Karpas-422 (cell line): ENCODE results near the gene P2RY14. TPM values are rescaled to one million over a fixed set of nuclear protein-coding genes. Genes with fewer than 3 reads are reported as not detected.

Source experiments
- DNase-seq: peaks from one replicate; pipeline ENCODE4 v3.0.0-alpha.2; 2015
- H2AFZ ChIP-seq: fragments of 200-600 bp; sonication (generic); 2 replicates; pipeline ENCODE4 v1.6.1; 2014; ENCODE audit warnings: antibody characterized with exemption, low read length, mixed read lengths
- H3K27ac ChIP-seq: fragments of 200-600 bp; sonication (generic); 2 replicates; pipeline ENCODE4 v1.5.1; 2014; ENCODE audit warnings: mild to moderate bottlenecking, low read length, moderate library complexity
- H3K27me3 ChIP-seq: fragments of 200-600 bp; sonication (generic); 2 replicates; pipeline ENCODE4 v1.6.1; 2014; ENCODE audit warnings: low read length, mixed read lengths
- H3K36me3 ChIP-seq: fragments of 200-600 bp; sonication (generic); 2 replicates; pipeline ENCODE4 v1.6.1; 2014; ENCODE audit warnings: low read length, mixed read lengths; ENCODE audit not compliant: insufficient read depth
- H3K4me1 ChIP-seq: fragments of 200-600 bp; sonication (generic); 2 replicates; pipeline ENCODE4 v1.6.1; 2014; ENCODE audit warnings: mild to moderate bottlenecking, low read length, mixed read lengths
- H3K4me2 ChIP-seq: fragments of 200-600 bp; sonication (generic); 2 replicates; pipeline ENCODE4 v1.6.1; 2014; ENCODE audit warnings: low read length, low read depth, mild to moderate bottlenecking; ENCODE audit not compliant: poor library complexity, severe bottlenecking
- H3K4me3 ChIP-seq: fragments of 200-600 bp; sonication (generic); 2 replicates; pipeline ENCODE4 v1.5.1; 2014; ENCODE audit warnings: mild to moderate bottlenecking, antibody characterized with exemption, low read length, mixed read lengths
- H3K79me2 ChIP-seq: fragments of 200-600 bp; sonication (generic); 2 replicates; pipeline ENCODE4 v1.6.1; 2014; ENCODE audit warnings: mild to moderate bottlenecking, low read length, mixed read lengths
- H3K9ac ChIP-seq: fragments of 200-600 bp; sonication (generic); 2 replicates; pipeline ENCODE4 v1.6.0; 2014; ENCODE audit warnings: low read length
- H3K9me2 ChIP-seq: fragments of 200-600 bp; sonication (generic), shearing (Covaris generic); replicated peaks from 2 replicates; pipeline ENCODE4 v1.6.0; 2014; ENCODE audit warnings: mild to moderate bottlenecking, low read length, moderate library complexity; ENCODE audit not compliant: insufficient read depth
- H3K9me3 ChIP-seq: fragments of 300-700, 200-600 bp; sonication (generic); 2 replicates; pipeline ENCODE4 v1.6.1; 2014; ENCODE audit warnings: low read length, mixed read lengths
- H4K20me1 ChIP-seq: fragments of 200-600 bp; sonication (generic); 2 replicates; pipeline ENCODE4 v1.6.1; 2014; ENCODE audit warnings: mild to moderate bottlenecking, antibody characterized with exemption, low read length, low read depth; ENCODE audit not compliant: insufficient read depth
- total RNA-seq: library from RNA; depleted of rRNA; stranded (reverse); fragments of >200 nt; shearing (Covaris generic); gene quantifications from 2 replicates; pipeline ENCODE4 v1.2.3, GENCODE V29; 2014; ENCODE audit warnings: low replicate concordance

The P2RY14 gene
- total RNA-seq, 1 experiment from 2014 or later, result not detected

- H3K27ac ChIP-seq, result no peak within 1 kb of the TSS
- H3K36me3 ChIP-seq, result no peaks in the 10 kb centered on the region
- H3K4me2 ChIP-seq, result no peak within 1 kb of the TSS
- H3K4me1 ChIP-seq, result no peaks in the 10 kb centered on the region
- no peaks in the 10 kb centered on the region for H3K79me2 ChIP-seq
- no peak within 1 kb of the TSS for H3K4me3 ChIP-seq
- H2AFZ ChIP-seq, result no peak within 1 kb of the TSS
- H3K9me2 ChIP-seq, result no peaks in the 10 kb centered on the region
- no peaks in the 10 kb centered on the region for H3K27me3 ChIP-seq
- no peak for DNase-seq
- H4K20me1 ChIP-seq, result no peaks in the 10 kb centered on the region
- H3K9ac ChIP-seq, result no peak within 1 kb of the TSS
- no peaks in the 10 kb centered on the region for H3K9me3 ChIP-seq
These were observed 38.1 kb upstream of the P2RY14 start, which contains the start of gene GPR87 for GRCh38 chr3:151316267-151316991. TSS of gene GPR87 (minus strand) at chr3:151316820. CDS start at chr3:151300100, 16,720 bp downstream.

GRCh38 chr3:151315846-151316245, 37.5 kb upstream of the P2RY14 start:
- Histone ChIP-seq H3K9me2 (no peaks in the 10 kb centered on the region), H3K9me3 (no peaks in the 10 kb centered on the region), H3K27me3 (no peaks in the 10 kb centered on the region), H3K27ac (no peak overlapping the region), H4K20me1 (no peaks in the 10 kb centered on the region), H2AFZ (no peak overlapping the region), H3K4me1 (no peaks in the 10 kb centered on the region), H3K9ac (no peak overlapping the region), H3K79me2 (no peaks in the 10 kb centered on the region), H3K4me3 (no peak overlapping the region), H3K36me3 (no peaks in the 10 kb centered on the region), H3K4me2 (no peak overlapping the region)
- no peak for DNase-seq

- Histone ChIP-seq H3K36me3 (no peaks in the 10 kb centered on the region), H4K20me1 (no peaks in the 10 kb centered on the region), H3K9ac (no peak overlapping the region), H3K4me1 (no peaks in the 10 kb centered on the region), H2AFZ (no peak overlapping the region), H3K79me2 (no peaks in the 10 kb centered on the region), H3K9me2 (no peaks in the 10 kb centered on the region), H3K4me2 (no peak overlapping the region), H3K9me3 (no peaks in the 10 kb centered on the region), H3K4me3 (no peak overlapping the region), H3K27me3 (no peaks in the 10 kb centered on the region), H3K27ac (no peak overlapping the region)
- DNase-seq, result no peak
These were observed 36.8 kb upstream of the P2RY14 start for GRCh38 chr3:151315136-151315535.

- no peaks in the 10 kb centered on the region for H3K4me1 ChIP-seq
- no peak for DNase-seq
- no peaks in the 10 kb centered on the region for H3K9me3 ChIP-seq
- H3K9me2 ChIP-seq, result no peaks in the 10 kb centered on the region
- no peaks in the 10 kb centered on the region for H3K27me3 ChIP-seq
- no peaks in the 10 kb centered on the region for H3K36me3 ChIP-seq
- no peak overlapping the region for H2AFZ ChIP-seq
- no peak overlapping the region for H3K4me3 ChIP-seq
- H3K4me2 ChIP-seq, result no peak overlapping the region
- H3K79me2 ChIP-seq, result no peaks in the 10 kb centered on the region
- no peak overlapping the region for H3K9ac ChIP-seq
- H3K27ac ChIP-seq, result no peak overlapping the region
- no peaks in the 10 kb centered on the region for H4K20me1 ChIP-seq
These were observed 36.3 kb upstream of the P2RY14 start for GRCh38 chr3:151314593-151314992.

- Histone ChIP-seq H3K4me3 (no peak overlapping the region), H3K9me2 (no peaks in the 10 kb centered on the region), H3K27ac (no peak overlapping the region), H3K79me2 (no peaks in the 10 kb centered on the region), H3K4me2 (no peak overlapping the region), H3K36me3 (no peaks in the 10 kb centered on the region), H4K20me1 (no peaks in the 10 kb centered on the region), H3K9me3 (no peaks in the 10 kb centered on the region), H3K9ac (no peak overlapping the region), H3K4me1 (no peaks in the 10 kb centered on the region), H2AFZ (no peak overlapping the region), H3K27me3 (no peaks in the 10 kb centered on the region)
- DNase-seq, result no peak
These were observed 35.8 kb upstream of the P2RY14 start for GRCh38 chr3:151314137-151314536.

- DNase-seq, result no peak
- H3K27me3 ChIP-seq, result no peaks in the 10 kb centered on the region
- no peaks in the 10 kb centered on the region for H3K36me3 ChIP-seq
- no peak overlapping the region for H3K4me2 ChIP-seq
- H3K9ac ChIP-seq, result no peak overlapping the region
- H3K4me1 ChIP-seq, result no peaks in the 10 kb centered on the region
- no peaks in the 10 kb centered on the region for H3K9me2 ChIP-seq
- no peaks in the 10 kb centered on the region for H3K79me2 ChIP-seq
- H3K27ac ChIP-seq, result no peak overlapping the region
- H2AFZ ChIP-seq, result no peak overlapping the region
- H3K4me3 ChIP-seq, result no peak overlapping the region
- H4K20me1 ChIP-seq, result no peaks in the 10 kb centered on the region
- no peaks in the 10 kb centered on the region for H3K9me3 ChIP-seq
These were observed 34.6 kb upstream of the P2RY14 start for GRCh38 chr3:151312972-151313371.

- Histone ChIP-seq H4K20me1 (no peaks in the 10 kb centered on the region), H3K4me1 (no peaks in the 10 kb centered on the region), H2AFZ (no peak overlapping the region), H3K9me2 (no peaks in the 10 kb centered on the region), H3K9me3 (no peaks in the 10 kb centered on the region), H3K36me3 (no peaks in the 10 kb centered on the region), H3K27ac (no peak overlapping the region), H3K27me3 (no peaks in the 10 kb centered on the region), H3K4me3 (no peak overlapping the region), H3K4me2 (no peak overlapping the region), H3K79me2 (no peaks in the 10 kb centered on the region), H3K9ac (no peak overlapping the region)
- DNase-seq, result no peak
These were observed 31.2 kb upstream of the P2RY14 start for GRCh38 chr3:151309566-151309965.

GRCh38 chr3:151307583-151308488, 29.5 kb upstream of the P2RY14 start:
- H2AFZ ChIP-seq, result no peak overlapping the region
- no peaks in the 10 kb centered on the region for H3K9me3 ChIP-seq

More at GRCh38 chr3:151307583-151308488, 29.5 kb upstream of the P2RY14 start:
- Histone ChIP-seq H3K9me2 (no peaks in the 10 kb centered on the region), H3K4me3 (no peak overlapping the region), H3K36me3 (no peaks in the 10 kb centered on the region), H3K27ac (no peak overlapping the region), H3K4me2 (no peak overlapping the region), H3K27me3 (no peaks in the 10 kb centered on the region), H3K79me2 (no peaks in the 10 kb centered on the region), H3K4me1 (no peaks in the 10 kb centered on the region), H4K20me1 (no peaks in the 10 kb centered on the region), H3K9ac (no peak overlapping the region)
- no peak for DNase-seq
